Trophoblast cell (in vitro differentiated cells and primary cell): Measurements from ENCODE around the gene HSPBP1.

Source experiments
- DNase-seq, 2 donors: peaks; one replicate each; pipeline ENCODE4 v3.0.0-alpha.2; 2016
- H2AFZ ChIP-seq: 2 replicates; pipeline ENCODE4 v1.6.1; 2013; ENCODE audit warnings: low read length, moderate library complexity, mild to moderate bottlenecking; ENCODE audit not compliant: insufficient read depth, poor library complexity
- H2AK5ac ChIP-seq: 2 replicates; pipeline ENCODE4 v1.6.1; 2013; ENCODE audit warnings: mild to moderate bottlenecking, low read length
- H2BK120ac ChIP-seq: 2 replicates; pipeline ENCODE4 v1.6.1; 2013; ENCODE audit warnings: low read length, mild to moderate bottlenecking, moderate library complexity; ENCODE audit not compliant: insufficient read depth, poor library complexity
- H2BK12ac ChIP-seq: 2 replicates; pipeline ENCODE4 v1.6.1; 2013; ENCODE audit warnings: mild to moderate bottlenecking, low read length, moderate library complexity
- H2BK5ac ChIP-seq: 2 replicates; pipeline ENCODE4 v1.6.1; 2013; ENCODE audit warnings: low read length, low read depth, moderate library complexity, mild to moderate bottlenecking; ENCODE audit not compliant: poor library complexity
- H3K14ac ChIP-seq: 2 replicates; pipeline ENCODE4 v1.6.1; 2013; ENCODE audit warnings: mild to moderate bottlenecking, low read length
- H3K18ac ChIP-seq: 2 replicates; pipeline ENCODE4 v1.6.1; 2013; ENCODE audit warnings: mild to moderate bottlenecking, low read length
- H3K23ac ChIP-seq: 2 replicates; pipeline ENCODE4 v1.6.1; 2013; ENCODE audit warnings: low read length
- H3K27ac ChIP-seq: 2 replicates; pipeline ENCODE4 v1.5.1; 2013; ENCODE audit warnings: low read depth, mild to moderate bottlenecking, inconsistent platforms, low read length, moderate library complexity
- H3K27me3 ChIP-seq: 2 replicates; pipeline ENCODE4 v1.6.1; 2013; ENCODE audit warnings: inconsistent platforms, mild to moderate bottlenecking, low read length, moderate library complexity; ENCODE audit not compliant: insufficient read depth
- H3K36me3 ChIP-seq, 2 experiments: 1 replicate in 1 of 2; 2 replicates in 1 of 2; pipeline ENCODE4 v1.6.1; 2013; ENCODE audit warnings: low read length in 2 of 2, mild to moderate bottlenecking in 2 of 2, moderate library complexity in 1 of 2; ENCODE audit not compliant: insufficient read depth in 2 of 2, control insufficient read depth in 1 of 2
- H3K4ac ChIP-seq: 2 replicates; pipeline ENCODE4 v1.6.1; 2013; ENCODE audit warnings: low read depth, mild to moderate bottlenecking, low read length, moderate library complexity
- H3K4me1 ChIP-seq, 2 experiments: 1 replicate in 1 of 2; 2 replicates in 1 of 2; pipeline ENCODE4 v1.6.1; 2013; ENCODE audit warnings: low read length in 2 of 2, mild to moderate bottlenecking in 2 of 2, moderate library complexity in 1 of 2; ENCODE audit not compliant: insufficient read depth in 2 of 2, control insufficient read depth in 1 of 2
- H3K4me2 ChIP-seq: 2 replicates; pipeline ENCODE4 v1.6.1; 2013; ENCODE audit warnings: inconsistent platforms, mild to moderate bottlenecking, low read length, moderate library complexity
- H3K4me3 ChIP-seq: 2 replicates; pipeline ENCODE4 v1.5.1; 2013; ENCODE audit warnings: mild to moderate bottlenecking, low read depth, low read length, inconsistent platforms
- H3K79me1 ChIP-seq: one replicate; pipeline ENCODE4 v1.6.1; 2013; ENCODE audit warnings: low read length
- H3K79me2 ChIP-seq: 2 replicates; pipeline ENCODE4 v1.6.1; 2013; ENCODE audit warnings: low read length, mild to moderate bottlenecking; ENCODE audit not compliant: control insufficient read depth, insufficient read depth, poor library complexity
- H3K9ac ChIP-seq: 2 replicates; pipeline ENCODE4 v1.6.1; 2013; ENCODE audit warnings: mild to moderate bottlenecking, low read length
- H3K9me3 ChIP-seq: 2 replicates; pipeline ENCODE4 v1.6.1; 2013; ENCODE audit warnings: low read depth, mild to moderate bottlenecking, control low read depth, inconsistent platforms, low read length; ENCODE audit not compliant: insufficient read depth
- H4K12ac ChIP-seq: 2 replicates; pipeline ENCODE4 v1.6.1; 2013; ENCODE audit warnings: low read depth, mild to moderate bottlenecking, low read length, moderate library complexity
- H4K8ac ChIP-seq: 2 replicates; pipeline ENCODE4 v1.6.1; 2013; ENCODE audit warnings: low read depth, mild to moderate bottlenecking, low read length, moderate library complexity
- H4K91ac ChIP-seq: one replicate; pipeline ENCODE4 v1.6.1; 2013; ENCODE audit warnings: low read depth, mild to moderate bottlenecking, low read length, moderate library complexity
- WGBS: extraction: QIAGEN DNeasy Blood & Tissue Kit; methylation state at CpG from one replicate; pipeline ENCODE4 v1.1.7; 2013; ENCODE audit warnings: missing lambda C conversion rate; ENCODE audit not compliant: insufficient read length, insufficient coverage; ENCODE audit errors: extremely low coverage; 5-methylcytosine and 5-hydroxymethylcytosine counted together

HSPBP1 gene

DNA sequence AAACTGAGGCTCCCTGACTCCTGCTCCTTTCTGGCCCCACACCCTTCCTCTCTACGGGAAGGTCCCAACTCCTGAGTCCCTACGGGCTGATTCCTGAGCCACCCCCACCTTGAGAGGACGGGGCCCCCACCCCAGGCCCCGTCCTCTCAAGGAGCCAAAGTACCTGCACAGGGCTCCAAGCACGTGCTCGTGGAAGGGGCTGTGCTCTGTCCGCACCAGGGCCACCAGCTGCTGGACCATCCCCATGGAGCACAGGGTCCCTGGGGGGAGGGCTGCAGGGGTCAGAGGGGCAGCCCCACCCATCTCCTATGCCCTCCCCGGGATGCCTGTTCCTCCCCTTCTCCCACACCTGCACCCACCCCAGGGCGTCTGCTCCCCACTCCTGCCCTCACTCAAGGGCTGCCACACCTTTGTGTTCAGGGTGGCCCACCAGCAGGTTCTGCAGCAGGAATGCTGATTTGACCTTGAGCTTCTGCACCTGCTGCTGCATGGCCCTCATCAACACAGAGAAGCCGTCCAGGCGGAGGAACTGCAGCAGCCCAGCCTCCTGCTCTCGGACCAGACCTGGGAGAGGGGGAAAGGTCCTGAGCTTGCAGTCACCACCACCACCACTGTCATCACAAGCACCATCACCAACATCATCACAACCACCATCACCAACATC, 14.1 kb downstream of the HSPBP1 start:
- no peak overlapping the region for H2AK5ac ChIP-seq
- no peak overlapping the region for H4K12ac ChIP-seq
- WGBS: no CpG with 5 or more reads among the region's 12 CpGs
- H3K18ac ChIP-seq: no peak overlapping the region
- H3K27ac ChIP-seq: no peak overlapping the region
- peaks cover 0 to 8% of the 10 kb centered on the region in 2 experiments for H3K36me3 ChIP-seq
- DNase-seq: no peak
- no peaks in the 10 kb centered on the region for H3K79me2 ChIP-seq
- H3K27me3 ChIP-seq: no peaks in the 10 kb centered on the region
- no peak overlapping the region for H3K9ac ChIP-seq
- no peak overlapping the region for H2BK12ac ChIP-seq
- no peak overlapping the region for H2AFZ ChIP-seq
- H3K4me2 ChIP-seq: no peak overlapping the region
- H3K4me3 ChIP-seq: peak overlapping the region; percentile 14
- no peak overlapping the region for H4K91ac ChIP-seq
- H4K8ac ChIP-seq: no peak overlapping the region
- H3K14ac ChIP-seq: no peak overlapping the region
- H2BK120ac ChIP-seq: no peak overlapping the region
- H3K9me3 ChIP-seq: peaks cover 9% of the 10 kb centered on the region
- no peak overlapping the region for H3K23ac ChIP-seq
- H2BK5ac ChIP-seq: no peak overlapping the region
- H3K4ac ChIP-seq: no peak overlapping the region
- no peaks in the 10 kb centered on the region for H3K79me1 ChIP-seq
- no peaks in the 10 kb centered on the region for H3K4me1 ChIP-seq

DNA sequence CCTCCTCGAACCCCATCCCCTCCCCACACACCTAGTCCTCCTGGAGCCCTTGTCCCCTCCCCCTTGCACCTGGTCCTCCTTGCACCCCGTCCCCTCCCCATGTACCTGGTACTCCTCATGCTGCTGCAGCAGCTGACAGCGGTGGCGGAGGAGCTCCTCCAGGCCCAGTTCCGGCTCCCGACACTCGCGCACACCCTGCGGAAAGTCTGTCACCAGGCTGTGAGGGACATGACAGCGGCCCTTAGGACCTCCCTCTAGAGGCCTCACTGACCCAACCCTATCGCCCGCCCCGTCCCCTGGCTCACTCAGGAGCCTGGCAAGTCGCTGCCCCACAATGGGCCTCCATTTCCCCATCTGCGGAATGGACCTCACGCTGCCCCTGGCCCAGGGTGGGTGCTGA, 14.7 kb downstream of the HSPBP1 start:
- H2BK5ac ChIP-seq: no peak overlapping the region
- H3K9ac ChIP-seq: no peak overlapping the region
- no peak overlapping the region for H2AFZ ChIP-seq
- no peak overlapping the region for H2BK120ac ChIP-seq
- H3K79me2 ChIP-seq: no peaks in the 10 kb centered on the region
- no peak overlapping the region for H4K8ac ChIP-seq
- no peak overlapping the region for H2AK5ac ChIP-seq
- no peaks in the 10 kb centered on the region for H3K27me3 ChIP-seq
- H3K4me3 ChIP-seq: no peak overlapping the region
- no peak overlapping the region for H3K4ac ChIP-seq
- no peak overlapping the region for H4K12ac ChIP-seq
- DNase-seq: no peak
- no peak overlapping the region for H3K27ac ChIP-seq
- no peaks in the 10 kb centered on the region for H3K4me1 ChIP-seq
- H4K91ac ChIP-seq: no peak overlapping the region
- no peak overlapping the region for H3K4me2 ChIP-seq
- no peak overlapping the region for H3K14ac ChIP-seq
- peaks cover 5% of the 10 kb centered on the region for H3K9me3 ChIP-seq
- H3K23ac ChIP-seq: no peak overlapping the region
- H2BK12ac ChIP-seq: no peak overlapping the region
- peaks cover 0 to 4% of the 10 kb centered on the region in 2 experiments for H3K36me3 ChIP-seq
- no peaks in the 10 kb centered on the region for H3K79me1 ChIP-seq
- no peak overlapping the region for H3K18ac ChIP-seq
- no CpG with 5 or more reads among the region's 16 CpGs for whole genome bisulfite sequencing

DNA sequence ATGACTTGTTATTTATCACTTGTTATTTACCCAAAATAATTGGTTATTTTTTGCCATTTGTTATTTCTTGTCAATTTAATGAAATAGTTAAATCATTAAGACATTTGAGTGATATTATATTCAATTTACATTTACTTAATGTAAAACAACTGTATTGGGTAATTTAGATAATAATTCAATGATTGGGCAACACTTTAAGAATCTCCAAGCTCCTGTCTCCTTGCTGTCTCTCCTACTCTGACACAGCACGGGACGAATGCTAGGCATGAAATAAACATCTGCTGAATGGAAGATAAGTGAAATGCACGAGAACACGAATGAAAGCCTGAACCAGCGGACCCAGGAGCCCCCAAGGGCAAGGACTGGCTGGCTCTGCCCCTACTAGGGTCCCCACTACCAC, 15.4 kb downstream of the HSPBP1 start:
- Histone ChIP-seq H2BK5ac (no peak overlapping the region), H4K8ac (no peak overlapping the region), H3K4me3 (no peak overlapping the region), H3K14ac (no peak overlapping the region), H4K91ac (no peak overlapping the region), H2BK12ac (no peak overlapping the region), H4K12ac (no peak overlapping the region), H2AFZ (no peak overlapping the region), H3K9me3 (peaks cover 5% of the 10 kb centered on the region), H3K9ac (no peak overlapping the region), H3K27ac (no peak overlapping the region), H2BK120ac (no peak overlapping the region), H3K36me3 (peaks cover 0 to 4% of the 10 kb centered on the region in 2 experiments), H3K4me2 (no peak overlapping the region), H3K79me2 (no peaks in the 10 kb centered on the region), H3K23ac (no peak overlapping the region), H3K79me1 (peaks cover 2% of the 10 kb centered on the region), H2AK5ac (no peak overlapping the region), H3K27me3 (no peaks in the 10 kb centered on the region), H3K18ac (no peak overlapping the region), H3K4ac (no peak overlapping the region), H3K4me1 (peaks cover 0 to 3% of the 10 kb centered on the region in 2 experiments)
- no CpG with 5 or more reads among the region's 5 CpGs for WGBS
- DNase-seq: peak in 1 of 2 donors; percentile 17

DNA sequence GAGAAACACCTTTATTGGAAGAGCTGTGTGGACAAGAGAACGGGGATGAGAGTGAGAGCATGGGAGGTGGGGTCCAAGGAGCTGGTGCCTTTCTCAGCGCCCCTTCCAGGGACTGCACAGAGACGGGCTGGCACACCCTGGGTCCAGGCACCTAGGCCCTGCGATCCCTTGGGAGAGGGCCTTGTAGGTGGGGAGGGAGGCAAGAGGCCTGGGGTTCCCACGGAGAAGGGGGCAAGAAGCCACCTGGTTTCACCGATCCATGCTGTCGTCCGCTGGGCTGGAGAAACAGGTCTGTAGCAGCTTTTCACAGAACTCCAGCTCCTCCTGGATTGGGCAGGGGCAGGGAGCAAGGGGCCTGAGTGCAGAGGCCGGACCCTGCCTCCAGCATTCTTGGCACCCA, 17.6 kb downstream of the HSPBP1 start:
- no peaks in the 10 kb centered on the region for H3K27me3 ChIP-seq
- H3K4ac ChIP-seq: no peak overlapping the region
- WGBS: no CpG with 5 or more reads among the region's 9 CpGs
- H2BK12ac ChIP-seq: no peak overlapping the region
- no peak overlapping the region for H3K23ac ChIP-seq
- H3K79me2 ChIP-seq: peaks cover 13% of the 10 kb centered on the region
- no peak overlapping the region for H3K14ac ChIP-seq
- H2AK5ac ChIP-seq: no peak overlapping the region
- H3K9ac ChIP-seq: peak overlapping the region; percentile 8
- no peak overlapping the region for H2BK120ac ChIP-seq
- DNase-seq: no peak
- peaks cover 5% of the 10 kb centered on the region for H3K9me3 ChIP-seq
- no peak overlapping the region for H4K91ac ChIP-seq
- H3K4me3 ChIP-seq: no peak overlapping the region
- H4K8ac ChIP-seq: no peak overlapping the region
- peaks cover 13% of the 10 kb centered on the region for H3K79me1 ChIP-seq
- H3K18ac ChIP-seq: no peak overlapping the region
- H2AFZ ChIP-seq: no peak overlapping the region
- H3K36me3 ChIP-seq: peaks cover 0 to 4% of the 10 kb centered on the region in 2 experiments
- no peak overlapping the region for H2BK5ac ChIP-seq
- no peak overlapping the region for H4K12ac ChIP-seq
- peaks cover 6 to 9% of the 10 kb centered on the region in 2 experiments for H3K4me1 ChIP-seq
- H3K4me2 ChIP-seq: no peak overlapping the region
- no peak overlapping the region for H3K27ac ChIP-seq
